K562 (cell line): ENCODE data around the gene TGFA. TPM values are rescaled to one million over a fixed set of nuclear protein-coding genes. Genes with fewer than 3 reads are reported as not detected.

Experiments
- ATAC-seq: fragments of 200-7000 bp; cut with Tn5 transposase; 3 replicates; pipeline ENCODE4 v1.9.1; 2020; ENCODE audit warnings: moderate library complexity
- BruUV-seq: library from RNA; stranded (reverse); fragments of 400-500 nt; replicated peaks from 2 replicates; lab custom pipeline; 2021; lab: Mats Ljungman, UMichigan
- CTCF ChIA-PET: fragments of 300-600 bp; formaldehyde crosslinking; extraction: SDS; loops from one replicate; lab custom pipeline; 2021; ENCODE audit warnings: low intra/inter-chr PET ratio; lab: Yijun Ruan, JAX
- POLR2A ChIA-PET: fragments of 300-600, 350-650 bp; sonication (Branson Sonifier 250); formaldehyde crosslinking; extraction: SDS; loops from one replicate; lab custom pipeline; 2021; ENCODE audit warnings: antibody characterized with exemption, inconsistent platforms; lab: Yijun Ruan, JAX
- DNase-seq, 4 experiments: peaks; one replicate each; pipeline versions ENCODE4 v3.0.0 to v3.0.0-alpha.2; 2011 to 2018; ENCODE audit warnings: low spot score in 3 of 4, mixed read lengths in 3 of 4; ENCODE audit errors: extremely low read depth in 1 of 4
- FAIRE-seq: peaks from 2 replicates; lab custom pipeline; 2011; peaks lifted over from hg19 to GRCh38; lab: Jason Lieb, UNC
- H2AFZ ChIP-seq: 2 replicates; pipeline ENCODE4 v1.6.0; 2011; ENCODE audit warnings: low read depth, low read length, control low read depth, inconsistent platforms
- H3K27ac ChIP-seq: fragments of 200-600 bp; 3 replicates; pipeline ENCODE4 v1.8.0; 2011; ENCODE audit warnings: low read depth, mild to moderate bottlenecking, control low read depth, inconsistent platforms, low read length, moderate library complexity, mixed read lengths; ENCODE audit errors: extremely low read depth
- H3K27me3 ChIP-seq, 2 experiments: fragments of 300-600 bp in 1 of 2; 2 replicates in 1 of 2; 3 replicates in 1 of 2; pipeline versions ENCODE4 v1.6.0 to v1.8.0; 2011; ENCODE audit warnings: inconsistent platforms in 2 of 2, low read length in 2 of 2, mild to moderate bottlenecking in 1 of 2, mixed read lengths in 1 of 2, moderate library complexity in 1 of 2; ENCODE audit not compliant: control insufficient read depth in 2 of 2, insufficient read depth in 2 of 2
- H3K36me3 ChIP-seq: fragments of 300-600 bp; 3 replicates; pipeline ENCODE4 v1.8.0; 2011; ENCODE audit warnings: mild to moderate bottlenecking, low read length, inconsistent platforms; ENCODE audit not compliant: control insufficient read depth, insufficient read depth
- H3K4me1 ChIP-seq, 2 experiments: fragments of 200-600 bp in 1 of 2; replicated peaks in 1 of 2; 2 replicates in 1 of 2; 3 replicates in 1 of 2; pipeline versions ENCODE4 v1.5.1 to v1.8.0; 2011; ENCODE audit warnings: inconsistent platforms in 2 of 2, low read length in 2 of 2, mild to moderate bottlenecking in 1 of 2, mixed read lengths in 1 of 2, moderate library complexity in 1 of 2; ENCODE audit not compliant: control insufficient read depth in 2 of 2, insufficient read depth in 2 of 2
- H3K4me2 ChIP-seq: 2 replicates; pipeline ENCODE4 v1.6.1; 2011; ENCODE audit warnings: low read length, control low read depth, inconsistent platforms, mixed read lengths; ENCODE audit not compliant: insufficient read depth
- H3K4me3 ChIP-seq: fragments of 200-600 bp; sonication (generic), shearing (Covaris generic); 2 replicates; pipeline ENCODE4 v1.5.1; 2016; ENCODE audit warnings: control low read depth, inconsistent platforms
- H3K79me2 ChIP-seq: fragments of 200-600 bp; 3 replicates; pipeline ENCODE4 v1.8.0; 2011; ENCODE audit warnings: low read length, inconsistent platforms; ENCODE audit not compliant: control insufficient read depth, insufficient read depth
- H3K9ac ChIP-seq, 2 experiments: 2 replicates each; pipeline versions ENCODE4 v1.6.0 to v1.6.1; 2011; ENCODE audit warnings: low read depth in 2 of 2, low read length in 2 of 2, control low read depth in 1 of 2, inconsistent platforms in 1 of 2, mild to moderate bottlenecking in 1 of 2, mixed read lengths in 1 of 2; ENCODE audit not compliant: insufficient read depth in 1 of 2
- H3K9me1 ChIP-seq: one replicate; pipeline ENCODE4 v1.6.0; 2011; ENCODE audit warnings: inconsistent platforms, mild to moderate bottlenecking, low read length, moderate library complexity; ENCODE audit not compliant: control insufficient read depth, insufficient read depth
- H3K9me3 ChIP-seq: replicated peaks from 2 replicates; pipeline ENCODE4 v1.5.1; 2011; ENCODE audit warnings: low read depth, low read length, inconsistent platforms; ENCODE audit not compliant: control insufficient read depth, insufficient read depth
- H4K20me1 ChIP-seq: replicated peaks from 2 replicates; pipeline ENCODE4 v1.6.1; 2011; ENCODE audit warnings: low read length, inconsistent platforms, mixed read lengths; ENCODE audit not compliant: control insufficient read depth, insufficient read depth
- CEBPG ChIP-seq, 3 experiments: fragments of 200-800 bp in 1 of 3; sonication (Bioruptor generic) in 1 of 3; sonication (generic) in 1 of 3; formaldehyde crosslinking in 1 of 3; IDR thresholded peaks in 2 of 3; conservative IDR thresholded peaks in 1 of 3; 2 replicates each; pipeline versions ENCODE4 v1.6.1 to v1.8.0; 2016 to 2022; ENCODE audit warnings: missing compliant biosample characterization in 2 of 3, missing genetic modification characterization in 2 of 3, mild to moderate bottlenecking in 1 of 3, missing genetic modification reagents in 1 of 3
- TRIM24 ChIP-seq, 2 experiments: fragments of 450-650 bp; IDR thresholded peaks; 2 replicates each; pipeline ENCODE4 v1.6.1; 2016
- ZNF134 ChIP-seq: fragments of 250-450 bp; sonication (Bioruptor Pico); conservative IDR thresholded peaks from 2 replicates; pipeline ENCODE4 v1.4.0; 2020
- ZNF586 ChIP-seq: fragments of 450-650 bp; formaldehyde crosslinking; conservative IDR thresholded peaks from 2 replicates; pipeline ENCODE4 v1.4.0; 2020; ENCODE audit warnings: mild to moderate bottlenecking, moderate library complexity
- WGBS: fragments of 100-300 bp; shearing (Covaris generic); methylation state at CpG from one replicate; pipeline ENCODE4 v1.1.6; 2016; ENCODE audit warnings: low coverage, mixed read lengths; ENCODE audit not compliant: insufficient coverage; ENCODE audit errors: missing lambda C conversion rate; 5-methylcytosine and 5-hydroxymethylcytosine counted together
- in situ Hi-C: fragments of 300-500 bp; cut with MboI; formaldehyde crosslinking; loops from 4 replicates; pipeline ENCODE4 v1.15.0; 2018; ENCODE audit warnings: inconsistent platforms, mixed read lengths
- intact Hi-C: fragments of 100-400 bp; cut with micrococcal nuclease; formaldehyde crosslinking; loops from 2 replicates; pipeline ENCODE4 v1.14.2; 2022
- polyA plus RNA-seq, 8 experiments: library from polyadenylated mRNA; depleted of rRNA in 4 of 8; stranded (reverse) in 5 of 8; unstranded in 3 of 8; fragments of >200 nt; fragmentation: Nextera tagmentation in 2 of 8; fragmentation: Illumina TruSeq in 1 of 8; extraction: Ambion mirVana in 2 of 8; extraction: Trizol in 1 of 8; gene quantifications; 2 replicates each; pipeline versions ENCODE4 v1.2.1 to v1.2.3, GENCODE V29; 2011 to 2014; ENCODE audit warnings: inconsistent platforms in 1 of 8, missing spikeins in 1 of 8
- total RNA-seq, 7 experiments: library from RNA; depleted of rRNA in 6 of 7; stranded (reverse); fragments of >200 nt in 6 of 7; fragmentation: Illumina TruSeq in 2 of 7; extraction: Trizol in 2 of 7; gene quantifications; 2 replicates each; pipeline versions ENCODE4 v1.2.1 to v1.2.3, GENCODE V29; 2011 to 2021; ENCODE audit warnings: low replicate concordance in 1 of 7
- TF ChIP-seq, protein P1 (sequence below): fragments of 450-650 bp; formaldehyde crosslinking; IDR thresholded peaks from 2 replicates; pipeline ENCODE4 v1.4.0; 2020; ENCODE audit warnings: mild to moderate bottlenecking, mixed read lengths
- TF ChIP-seq, protein P2 (sequence below): fragments of 450-650 bp; formaldehyde crosslinking; IDR thresholded peaks from 2 replicates; pipeline ENCODE4 v1.4.0; 2022; ENCODE audit warnings: mild to moderate bottlenecking, moderate library complexity
- TF ChIP-seq, protein P3 (sequence below), 2 experiments: fragments of 450-650 bp; IDR thresholded peaks; 2 replicates each; pipeline ENCODE4 v1.6.1; 2018; ENCODE audit warnings: mild to moderate bottlenecking in 2 of 2, low read depth in 1 of 2; ENCODE audit not compliant: partially characterized antibody in 2 of 2

The TGFA gene
- total and polyA plus RNA-seq, 9 of the 15 experiments (the other 6 are each of a cell fraction or from before 2014, with no cell fraction given), result not detected

DNA sequence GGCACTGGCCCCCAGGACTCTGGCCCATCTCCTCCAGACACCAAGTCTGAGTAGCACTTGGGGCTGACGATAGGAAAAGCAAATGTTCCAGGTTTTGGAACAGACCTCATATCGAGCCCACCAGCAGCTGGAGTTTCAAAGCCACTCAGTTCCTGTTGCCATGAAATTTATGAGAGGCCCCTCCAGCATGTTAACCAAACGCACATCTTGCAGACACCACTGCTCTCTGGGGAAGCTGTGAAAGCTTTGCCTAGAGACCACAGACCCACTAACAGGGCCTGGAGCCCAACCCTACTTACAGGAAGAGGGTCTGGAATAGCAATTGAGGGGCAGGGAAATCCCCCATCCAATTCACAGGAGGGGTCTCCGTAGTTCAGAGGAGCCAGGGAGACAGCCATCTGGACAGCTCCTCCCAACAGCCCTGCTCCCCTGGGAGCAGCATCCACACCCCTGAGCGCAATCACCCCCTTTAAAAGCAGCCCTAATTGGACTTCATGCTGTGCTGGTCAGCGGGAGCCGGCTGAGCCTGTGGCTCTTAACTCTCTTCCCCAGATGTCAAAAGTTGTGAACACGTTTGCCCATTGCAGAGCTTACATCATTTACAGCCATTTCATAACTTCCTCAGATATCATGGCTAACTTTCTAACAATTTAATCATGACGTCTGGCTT is 81.3 kb downstream of the TGFA start:
- Histone ChIP-seq H3K9me3 (no peaks in the 10 kb centered on the region), H2AFZ (no peak overlapping the region), H3K9ac (no peak overlapping the region), H3K27me3 (peaks cover 0 to 32% of the 10 kb centered on the region in 2 experiments; a peak in 4 of 5 replicates), H3K27ac (no peak overlapping the region), H3K79me2 (no peaks in the 10 kb centered on the region), H4K20me1 (no peaks in the 10 kb centered on the region), H3K4me1 (no peaks in the 10 kb centered on the region), H3K4me2 (no peak overlapping the region), H3K9me1 (no peaks in the 10 kb centered on the region)
- ATAC-seq, result no peak
- no TSS peak for BruUV-seq
- CTCF ChIA-PET, result no interaction called here
- DNase-seq, result no peak
- under 1% methylated on average over 9 of the region's 9 CpGs for WGBS
- in situ Hi-C loops, result no loop called here
- TF ChIP-seq CEBPG (CRISPR knock-in tag; IDR thresholded peaks at IDR 0.05) (no peak), CEBPG (tag; conservative IDR thresholded peaks at IDR 0.05 in 1 of 2, IDR thresholded peaks at IDR 0.05 in 1 of 2) (peak in 1 of 2 experiments; percentile 27; a peak in 1 of 4 replicates), ZNF586 (CRISPR knock-in tag) (no peak)
- TF ChIP-seq, all 486 proteins: peak for 1
- Histone ChIP-seq H3K36me3 (no peaks in the 10 kb centered on the region), H3K4me3 (no peak overlapping the region)
- POLR2A ChIA-PET, result interaction anchor here (0.5 kb wide), 1 partner anchor 340 kb away, joined by 3 read pairs; no protein-coding TSS in a partner anchor
- intact Hi-C loops, result no loop called here
- FAIRE-seq, result no peak

DNA sequence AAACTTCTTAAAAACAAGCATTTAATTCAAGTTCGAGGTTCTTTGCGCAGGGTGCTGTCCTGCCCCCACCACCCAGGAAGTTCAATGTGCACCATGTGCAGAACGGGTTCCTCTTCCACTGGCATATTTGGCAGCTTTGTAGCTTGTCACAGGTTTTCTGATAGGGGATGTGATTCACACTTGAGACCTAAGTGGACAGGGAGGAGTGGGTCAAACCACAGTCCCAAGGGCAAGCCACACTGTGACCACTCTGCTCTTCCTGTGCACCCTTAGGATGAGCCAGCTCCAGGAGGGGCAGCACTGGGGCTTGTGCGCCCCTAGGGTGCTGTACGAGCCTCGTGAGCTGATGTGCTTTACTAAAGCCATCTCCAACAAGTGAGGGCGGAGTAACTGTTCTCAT is 82.5 kb downstream of the TGFA start:
- Histone ChIP-seq H3K9ac (no peak overlapping the region), H3K27me3 (peaks cover 0 to 32% of the 10 kb centered on the region in 2 experiments; a peak in 3 of 5 replicates), H3K36me3 (no peaks in the 10 kb centered on the region), H3K79me2 (no peaks in the 10 kb centered on the region), H4K20me1 (no peaks in the 10 kb centered on the region), H3K9me3 (no peaks in the 10 kb centered on the region), H3K9me1 (no peaks in the 10 kb centered on the region), H2AFZ (no peak overlapping the region), H3K4me3 (no peak overlapping the region), H3K4me2 (no peak overlapping the region), H3K4me1 (no peaks in the 10 kb centered on the region), H3K27ac (no peak overlapping the region)
- CTCF ChIA-PET, result no interaction called here
- 0% methylated on average over 7 of the region's 7 CpGs for WGBS
- FAIRE-seq (no peak), ATAC-seq (no peak), DNase-seq (no peak)
- intact Hi-C loops, result no loop called here
- no TSS peak for BruUV-seq
- POLR2A ChIA-PET, result interaction anchor here (0.6 to 0.8 kb wide), 3 partner anchors 17 to 67 kb away, joined by 3 read pairs; no protein-coding TSS in a partner anchor
- in situ Hi-C loops, result no loop called here
- TF ChIP-seq, protein P1, sequence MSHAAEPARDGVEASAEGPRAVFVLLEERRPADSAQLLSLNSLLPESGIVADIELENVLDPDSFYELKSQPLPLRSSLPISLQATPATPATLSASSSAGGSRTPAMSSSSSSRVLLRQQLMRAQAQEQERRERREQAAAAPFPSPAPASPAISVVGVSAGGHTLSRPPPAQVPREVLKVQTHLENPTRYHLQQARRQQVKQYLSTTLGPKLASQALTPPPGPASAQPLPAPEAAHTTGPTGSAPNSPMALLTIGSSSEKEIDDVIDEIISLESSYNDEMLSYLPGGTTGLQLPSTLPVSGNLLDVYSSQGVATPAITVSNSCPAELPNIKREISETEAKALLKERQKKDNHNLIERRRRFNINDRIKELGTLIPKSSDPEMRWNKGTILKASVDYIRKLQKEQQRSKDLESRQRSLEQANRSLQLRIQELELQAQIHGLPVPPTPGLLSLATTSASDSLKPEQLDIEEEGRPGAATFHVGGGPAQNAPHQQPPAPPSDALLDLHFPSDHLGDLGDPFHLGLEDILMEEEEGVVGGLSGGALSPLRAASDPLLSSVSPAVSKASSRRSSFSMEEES (CRISPR knock-in tag), result no peak
- TF ChIP-seq, protein P2, sequence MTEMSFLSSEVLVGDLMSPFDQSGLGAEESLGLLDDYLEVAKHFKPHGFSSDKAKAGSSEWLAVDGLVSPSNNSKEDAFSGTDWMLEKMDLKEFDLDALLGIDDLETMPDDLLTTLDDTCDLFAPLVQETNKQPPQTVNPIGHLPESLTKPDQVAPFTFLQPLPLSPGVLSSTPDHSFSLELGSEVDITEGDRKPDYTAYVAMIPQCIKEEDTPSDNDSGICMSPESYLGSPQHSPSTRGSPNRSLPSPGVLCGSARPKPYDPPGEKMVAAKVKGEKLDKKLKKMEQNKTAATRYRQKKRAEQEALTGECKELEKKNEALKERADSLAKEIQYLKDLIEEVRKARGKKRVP (CRISPR knock-in tag), result no peak
- TF ChIP-seq TRIM24 (IDR thresholded peaks at IDR 0.05) (no peak), ZNF134 (CRISPR knock-in tag) (no peak)
- TF ChIP-seq, protein P3, sequence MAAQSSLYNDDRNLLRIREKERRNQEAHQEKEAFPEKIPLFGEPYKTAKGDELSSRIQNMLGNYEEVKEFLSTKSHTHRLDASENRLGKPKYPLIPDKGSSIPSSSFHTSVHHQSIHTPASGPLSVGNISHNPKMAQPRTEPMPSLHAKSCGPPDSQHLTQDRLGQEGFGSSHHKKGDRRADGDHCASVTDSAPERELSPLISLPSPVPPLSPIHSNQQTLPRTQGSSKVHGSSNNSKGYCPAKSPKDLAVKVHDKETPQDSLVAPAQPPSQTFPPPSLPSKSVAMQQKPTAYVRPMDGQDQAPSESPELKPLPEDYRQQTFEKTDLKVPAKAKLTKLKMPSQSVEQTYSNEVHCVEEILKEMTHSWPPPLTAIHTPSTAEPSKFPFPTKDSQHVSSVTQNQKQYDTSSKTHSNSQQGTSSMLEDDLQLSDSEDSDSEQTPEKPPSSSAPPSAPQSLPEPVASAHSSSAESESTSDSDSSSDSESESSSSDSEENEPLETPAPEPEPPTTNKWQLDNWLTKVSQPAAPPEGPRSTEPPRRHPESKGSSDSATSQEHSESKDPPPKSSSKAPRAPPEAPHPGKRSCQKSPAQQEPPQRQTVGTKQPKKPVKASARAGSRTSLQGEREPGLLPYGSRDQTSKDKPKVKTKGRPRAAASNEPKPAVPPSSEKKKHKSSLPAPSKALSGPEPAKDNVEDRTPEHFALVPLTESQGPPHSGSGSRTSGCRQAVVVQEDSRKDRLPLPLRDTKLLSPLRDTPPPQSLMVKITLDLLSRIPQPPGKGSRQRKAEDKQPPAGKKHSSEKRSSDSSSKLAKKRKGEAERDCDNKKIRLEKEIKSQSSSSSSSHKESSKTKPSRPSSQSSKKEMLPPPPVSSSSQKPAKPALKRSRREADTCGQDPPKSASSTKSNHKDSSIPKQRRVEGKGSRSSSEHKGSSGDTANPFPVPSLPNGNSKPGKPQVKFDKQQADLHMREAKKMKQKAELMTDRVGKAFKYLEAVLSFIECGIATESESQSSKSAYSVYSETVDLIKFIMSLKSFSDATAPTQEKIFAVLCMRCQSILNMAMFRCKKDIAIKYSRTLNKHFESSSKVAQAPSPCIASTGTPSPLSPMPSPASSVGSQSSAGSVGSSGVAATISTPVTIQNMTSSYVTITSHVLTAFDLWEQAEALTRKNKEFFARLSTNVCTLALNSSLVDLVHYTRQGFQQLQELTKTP (IDR thresholded peaks at IDR 0.05; ENCODE audit: low read depth in 1 of 2, partially characterized antibody in 2 of 2), result no peak
